ENCODE results near the gene HUS1B.

HUS1B gene

DNA sequence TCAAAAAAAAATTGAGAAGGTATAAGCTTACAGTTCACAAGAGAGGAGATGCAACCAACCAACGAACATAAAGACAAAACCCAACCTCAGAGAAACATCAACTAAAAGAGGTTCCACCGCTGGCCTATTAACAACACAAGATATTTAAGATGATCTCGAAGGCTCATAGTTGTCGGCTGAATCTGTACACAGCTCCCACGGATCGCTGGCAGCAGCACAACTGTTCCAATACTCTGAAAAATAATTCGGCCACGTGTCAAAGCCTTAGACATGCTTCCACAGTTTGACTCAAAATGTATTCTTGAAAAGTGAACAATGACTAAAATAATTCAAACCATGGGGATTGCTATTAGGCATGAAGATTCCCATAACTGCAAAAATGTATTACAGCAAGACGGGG lies 22.4 kb upstream of the HUS1B start:
- Histone ChIP-seq H3K27me3 (ENCODE audit: control insufficient read depth, low read length) (no peaks in the 10 kb centered on the region), H3K9me3 (ENCODE audit: control insufficient read depth, insufficient read depth, low read length) (no peaks in the 10 kb centered on the region), H3K36me3 (ENCODE audit: control insufficient read depth, low read length) (no peaks in the 10 kb centered on the region; the same call in 1 of the 2 replicates), H3K79me2 (ENCODE audit: control insufficient read depth, low read length) (peaks cover 32% of the 10 kb centered on the region), H3F3A (ENCODE audit: control insufficient read depth, insufficient read depth) (no peaks in the 10 kb centered on the region), H3K27ac (ENCODE audit: low read depth, low read length) (no peak overlapping the region), H3K4me3 (ENCODE audit: low read length) (no peak overlapping the region), H3K4me2 (ENCODE audit: low read length) (no peak overlapping the region), H4K20me1 (ENCODE audit: control insufficient read depth, insufficient read depth, low read depth, low read length) (peaks cover 4% of the 10 kb centered on the region; the same call in 1 of the 2 replicates), H3K4me1 (ENCODE audit: control insufficient read depth, low read length) (peaks cover 5% of the 10 kb centered on the region), H3K9me2 (replicated peaks; ENCODE audit: control insufficient read depth, low read length) (no peaks in the 10 kb centered on the region)
- TF ChIP-seq EZH2phosphoT487 (IDR thresholded peaks at IDR 0.05; ENCODE audit: borderline replicate concordance, low read length): no peak
- TF ChIP-seq CTCF (IDR thresholded peaks at IDR 0.05; ENCODE audit: low read depth, low read length, poor library complexity, severe bottlenecking): no peak

GRCh38 chr6:678520-678919 lies 21.6 kb upstream of the HUS1B start:
- no peaks in the 10 kb centered on the region for H3K9me2 ChIP-seq (replicated peaks; ENCODE audit: control insufficient read depth, low read length)
- no peaks in the 10 kb centered on the region for H3K4me1 ChIP-seq (ENCODE audit: control insufficient read depth, low read length)
- H3K79me2 ChIP-seq (ENCODE audit: control insufficient read depth, low read length): peaks cover 27% of the 10 kb centered on the region
- peaks cover 4% of the 10 kb centered on the region; the same call in 1 of the 2 replicates for H4K20me1 ChIP-seq (ENCODE audit: control insufficient read depth, insufficient read depth, low read depth, low read length)
- no peak overlapping the region for H3K4me3 ChIP-seq (ENCODE audit: low read length)
- H3K27me3 ChIP-seq (ENCODE audit: control insufficient read depth, low read length): no peaks in the 10 kb centered on the region
- TF ChIP-seq EZH2phosphoT487 (IDR thresholded peaks at IDR 0.05; ENCODE audit: borderline replicate concordance, low read length) (no peak), CTCF (IDR thresholded peaks at IDR 0.05; ENCODE audit: low read depth, low read length, poor library complexity, severe bottlenecking) (no peak)
- no peaks in the 10 kb centered on the region for H3K9me3 ChIP-seq (ENCODE audit: control insufficient read depth, insufficient read depth, low read length)
- H3K27ac ChIP-seq (ENCODE audit: low read depth, low read length): no peak overlapping the region
- no peaks in the 10 kb centered on the region for H3F3A ChIP-seq (ENCODE audit: control insufficient read depth, insufficient read depth)
- H3K4me2 ChIP-seq (ENCODE audit: low read length): no peak overlapping the region
- no peaks in the 10 kb centered on the region; the same call in 1 of the 2 replicates for H3K36me3 ChIP-seq (ENCODE audit: control insufficient read depth, low read length)

GRCh38 chr6:677919-678318 lies 21.0 kb upstream of the HUS1B start:
- no peak for TF ChIP-seq EZH2phosphoT487 (IDR thresholded peaks at IDR 0.05; ENCODE audit: borderline replicate concordance, low read length)
- no peak for TF ChIP-seq CTCF (IDR thresholded peaks at IDR 0.05; ENCODE audit: low read depth, low read length, poor library complexity, severe bottlenecking)
- H3K27me3 ChIP-seq (ENCODE audit: control insufficient read depth, low read length): no peaks in the 10 kb centered on the region
- no peak overlapping the region for H3K4me3 ChIP-seq (ENCODE audit: low read length)
- no peaks in the 10 kb centered on the region for H3K9me3 ChIP-seq (ENCODE audit: control insufficient read depth, insufficient read depth, low read length)
- H3K27ac ChIP-seq (ENCODE audit: low read depth, low read length): no peak overlapping the region
- H3K4me1 ChIP-seq (ENCODE audit: control insufficient read depth, low read length): no peaks in the 10 kb centered on the region
- H3F3A ChIP-seq (ENCODE audit: control insufficient read depth, insufficient read depth): no peaks in the 10 kb centered on the region
- H3K9me2 ChIP-seq (replicated peaks; ENCODE audit: control insufficient read depth, low read length): no peaks in the 10 kb centered on the region
- no peaks in the 10 kb centered on the region; the same call in 1 of the 2 replicates for H3K36me3 ChIP-seq (ENCODE audit: control insufficient read depth, low read length)
- peaks cover 2% of the 10 kb centered on the region; the same call in 1 of the 2 replicates for H4K20me1 ChIP-seq (ENCODE audit: control insufficient read depth, insufficient read depth, low read depth, low read length)
- H3K4me2 ChIP-seq (ENCODE audit: low read length): no peak overlapping the region
- peaks cover 24% of the 10 kb centered on the region for H3K79me2 ChIP-seq (ENCODE audit: control insufficient read depth, low read length)
